Mammary epithelial cell (primary cell): ENCODE measurements around the gene ABCC1.

ENCODE experiments used
- CTCF ChIP-seq, 2 donors: IDR thresholded peaks in 1 of 2; conservative IDR thresholded peaks in 1 of 2; 2 replicates each; pipeline ENCODE4 v1.5.1; 2011 to 2012; ENCODE audit warnings: inconsistent platforms in 2 of 2, low read length in 2 of 2, mild to moderate bottlenecking in 2 of 2, control low read depth in 1 of 2, low read depth in 1 of 2; ENCODE audit not compliant: insufficient read depth in 1 of 2; ENCODE audit errors: extremely low read depth in 1 of 2
- EZH2 ChIP-seq: IDR thresholded peaks from 2 replicates; pipeline ENCODE4 v1.6.1; 2012; ENCODE audit warnings: low read length, inconsistent platforms, borderline replicate concordance

GRCh38 chr16:16092925-16093627, 143.7 kb downstream of the ABCC1 start:
- TF ChIP-seq CTCF (conservative IDR thresholded peaks at IDR 0.05 in 1 of 2, IDR thresholded peaks at IDR 0.05 in 1 of 2; ENCODE audit: extremely low read depth in 1 of 2, insufficient read depth in 1 of 2, low read depth in 1 of 2, low read length in 2 of 2) (no peak), EZH2 (no peak)
